WERI-Rb-1 (cell line): Measurements from ENCODE around the gene NKAIN2.

Experiments
- DNase-seq: peaks from one replicate; pipeline ENCODE4 v3.0.0-alpha.2; 2020
- H3K27ac ChIP-seq: fragments of 250-450 bp; sonication (Bioruptor Pico); 2 replicates; pipeline ENCODE4 v1.5.1; 2020; ENCODE audit warnings: mild to moderate bottlenecking, moderate library complexity
- H3K27me3 ChIP-seq: fragments of 250-450 bp; sonication (Bioruptor Pico); 2 replicates; pipeline ENCODE4 v1.5.1; 2021; ENCODE audit warnings: mild to moderate bottlenecking, low read depth, moderate library complexity; ENCODE audit not compliant: insufficient read depth, severe bottlenecking
- H3K36me3 ChIP-seq: fragments of 250-450 bp; sonication (Bioruptor Pico); 2 replicates; pipeline ENCODE4 v1.5.1; 2020; ENCODE audit warnings: mild to moderate bottlenecking, moderate library complexity
- H3K4me3 ChIP-seq: 2 replicates; pipeline ENCODE4 v1.5.1; 2011; ENCODE audit warnings: low read depth, mild to moderate bottlenecking, control low read depth, low read length
- H3K9me3 ChIP-seq: fragments of 250-450 bp; sonication (Bioruptor Pico); 2 replicates; pipeline ENCODE4 v1.5.1; 2021; ENCODE audit warnings: mild to moderate bottlenecking, moderate library complexity; ENCODE audit not compliant: severe bottlenecking
- CTCF ChIP-seq: IDR thresholded peaks from 2 replicates; pipeline ENCODE4 v1.5.1; 2011; ENCODE audit warnings: low read depth, mild to moderate bottlenecking, control low read depth, inconsistent platforms, low read length

The NKAIN2 gene

GRCh38 chr6:124027392-124027791, 223.7 kb downstream of the NKAIN2 start:
- H3K4me3 ChIP-seq, result no peak overlapping the region
- no peak for TF ChIP-seq CTCF
- H3K27ac ChIP-seq, result no peak overlapping the region
- H3K27me3 ChIP-seq, result no peaks in the 10 kb centered on the region
- no peaks in the 10 kb centered on the region for H3K36me3 ChIP-seq
- no peak for DNase-seq
- H3K9me3 ChIP-seq, result no peaks in the 10 kb centered on the region

- no peaks in the 10 kb centered on the region for H3K36me3 ChIP-seq
- no peaks in the 10 kb centered on the region for H3K9me3 ChIP-seq
- no peaks in the 10 kb centered on the region for H3K27me3 ChIP-seq
- TF ChIP-seq CTCF, result no peak
- no peak overlapping the region for H3K27ac ChIP-seq
- no peak overlapping the region for H3K4me3 ChIP-seq
- DNase-seq, result no peak
These were observed 224.5 kb downstream of the NKAIN2 start for GRCh38 chr6:124028117-124028516.

- H3K36me3 ChIP-seq, result no peaks in the 10 kb centered on the region
- no peaks in the 10 kb centered on the region for H3K9me3 ChIP-seq
- H3K27ac ChIP-seq, result no peak overlapping the region
- H3K27me3 ChIP-seq, result no peaks in the 10 kb centered on the region
- TF ChIP-seq CTCF, result no peak
- no peak overlapping the region for H3K4me3 ChIP-seq
- DNase-seq, result no peak
These were observed 225.9 kb downstream of the NKAIN2 start for GRCh38 chr6:124029567-124029966.

- Histone ChIP-seq H3K27me3 (no peaks in the 10 kb centered on the region), H3K9me3 (no peaks in the 10 kb centered on the region), H3K27ac (no peak overlapping the region), H3K4me3 (no peak overlapping the region), H3K36me3 (no peaks in the 10 kb centered on the region)
- TF ChIP-seq CTCF, result no peak
- no peak for DNase-seq
These were observed 229.8 kb downstream of the NKAIN2 start for GRCh38 chr6:124033501-124033900.

GRCh38 chr6:124036384-124036783, 232.7 kb downstream of the NKAIN2 start:
- no peaks in the 10 kb centered on the region for H3K36me3 ChIP-seq
- no peak for DNase-seq
- TF ChIP-seq CTCF, result no peak

GRCh38 chr6:124040655-124041054, 237.0 kb downstream of the NKAIN2 start:
- H3K27me3 ChIP-seq, result no peaks in the 10 kb centered on the region
- no peaks in the 10 kb centered on the region for H3K36me3 ChIP-seq
- TF ChIP-seq CTCF, result no peak
- no peak overlapping the region for H3K27ac ChIP-seq
- H3K4me3 ChIP-seq, result no peak overlapping the region
- DNase-seq, result no peak
- H3K9me3 ChIP-seq, result no peaks in the 10 kb centered on the region

More at GRCh38 chr6:124036384-124036783, 232.7 kb downstream of the NKAIN2 start:
- Histone ChIP-seq H3K9me3 (no peaks in the 10 kb centered on the region), H3K27ac (no peak overlapping the region), H3K27me3 (no peaks in the 10 kb centered on the region), H3K4me3 (no peak overlapping the region)
